H9 (cell line): Measurements from ENCODE around the gene MDFI. TPM values are rescaled to one million over a fixed set of nuclear protein-coding genes. Genes with fewer than 3 reads are reported as not detected.

ENCODE experiments used
- DNase-seq: peaks from one replicate; pipeline ENCODE4 v3.0.0-alpha.2; 2017
- H2AFZ ChIP-seq: one replicate; pipeline ENCODE4 v1.6.1; 2013; ENCODE audit warnings: mild to moderate bottlenecking, low read length, control low read depth, moderate library complexity
- H2AK5ac ChIP-seq: 2 replicates; pipeline ENCODE4 v1.6.1; 2013; ENCODE audit warnings: low read length, control low read depth, mixed read lengths; ENCODE audit not compliant: insufficient read length
- H2BK120ac ChIP-seq: one replicate; pipeline ENCODE4 v1.6.1; 2013; ENCODE audit warnings: low read depth, mild to moderate bottlenecking, low read length, control low read depth, inconsistent platforms; ENCODE audit not compliant: poor library complexity, severe bottlenecking
- H2BK12ac ChIP-seq: 2 replicates; pipeline ENCODE4 v1.6.1; 2013; ENCODE audit warnings: low read length, control low read depth, mixed read lengths, low read depth; ENCODE audit not compliant: insufficient read length
- H2BK15ac ChIP-seq: 2 replicates; pipeline ENCODE4 v1.6.1; 2013; ENCODE audit warnings: low read depth, low read length, control low read depth
- H2BK20ac ChIP-seq: one replicate; pipeline ENCODE4 v1.6.1; 2013; ENCODE audit warnings: low read depth, mild to moderate bottlenecking, low read length, control low read depth, inconsistent platforms; ENCODE audit not compliant: poor library complexity, severe bottlenecking
- H2BK5ac ChIP-seq: 2 replicates; pipeline ENCODE4 v1.6.1; 2013; ENCODE audit warnings: low read length, control low read depth, mixed read lengths; ENCODE audit not compliant: insufficient read length
- H3K14ac ChIP-seq: 2 replicates; pipeline ENCODE4 v1.6.1; 2013; ENCODE audit warnings: low read length, control low read depth; ENCODE audit not compliant: insufficient read depth
- H3K18ac ChIP-seq: 2 replicates; pipeline ENCODE4 v1.6.1; 2013; ENCODE audit warnings: low read depth, mild to moderate bottlenecking, mixed read lengths, low read length, control low read depth; ENCODE audit not compliant: insufficient read length
- H3K23ac ChIP-seq: 2 replicates; pipeline ENCODE4 v1.6.1; 2013; ENCODE audit warnings: low read length, control low read depth, mixed read lengths, low read depth; ENCODE audit not compliant: insufficient read length
- H3K23me2 ChIP-seq: 2 replicates; pipeline ENCODE4 v1.6.1; 2013; ENCODE audit warnings: low read depth, mild to moderate bottlenecking, mixed read lengths, low read length, control low read depth; ENCODE audit not compliant: insufficient read length, poor library complexity, severe bottlenecking
- H3K27ac ChIP-seq: 2 replicates; pipeline ENCODE4 v1.5.1; 2013; ENCODE audit warnings: low read length, control low read depth, mixed read lengths, low read depth; ENCODE audit not compliant: insufficient read length
- H3K27me3 ChIP-seq: 2 replicates; pipeline ENCODE4 v1.6.1; 2013; ENCODE audit warnings: low read length, control low read depth, inconsistent platforms; ENCODE audit not compliant: insufficient read depth
- H3K4ac ChIP-seq: 2 replicates; pipeline ENCODE4 v1.6.1; 2013; ENCODE audit warnings: low read depth, mild to moderate bottlenecking, control low read depth, inconsistent platforms, low read length, moderate library complexity
- H3K4me1 ChIP-seq: 2 replicates; pipeline ENCODE4 v1.6.1; 2013; ENCODE audit warnings: low read length, control low read depth, inconsistent platforms; ENCODE audit not compliant: insufficient read depth
- H3K4me2 ChIP-seq: 2 replicates; pipeline ENCODE4 v1.6.1; 2013; ENCODE audit warnings: low read length, control low read depth, mixed read lengths; ENCODE audit not compliant: insufficient read length, insufficient read depth
- H3K56ac ChIP-seq: 2 replicates; pipeline ENCODE4 v1.6.1; 2013; ENCODE audit warnings: low read depth, mild to moderate bottlenecking, mixed read lengths, low read length, control low read depth; ENCODE audit not compliant: insufficient read length
- H3K79me1 ChIP-seq: 2 replicates; pipeline ENCODE4 v1.6.1; 2013; ENCODE audit warnings: low read depth, mild to moderate bottlenecking, moderate library complexity, low read length, control low read depth, inconsistent platforms; ENCODE audit not compliant: insufficient read depth, poor library complexity, severe bottlenecking
- H3K79me2 ChIP-seq: 2 replicates; pipeline ENCODE4 v1.6.1; 2013; ENCODE audit warnings: low read length, control low read depth, inconsistent platforms; ENCODE audit not compliant: insufficient read depth
- H3K9ac ChIP-seq: 2 replicates; pipeline ENCODE4 v1.6.1; 2013; ENCODE audit warnings: low read length, control low read depth, mixed read lengths; ENCODE audit not compliant: insufficient read length; ENCODE audit errors: extremely low read depth
- H3K9me3 ChIP-seq: one replicate; pipeline ENCODE4 v1.6.1; 2013; ENCODE audit warnings: low read depth, low read length, inconsistent platforms; ENCODE audit not compliant: control insufficient read depth
- H3T11ph ChIP-seq: one replicate; pipeline ENCODE4 v1.6.1; 2013; ENCODE audit warnings: mild to moderate bottlenecking, low read length, control low read depth, inconsistent platforms
- H4K20me1 ChIP-seq: one replicate; pipeline ENCODE4 v1.6.1; 2013; ENCODE audit not compliant: control insufficient read depth, insufficient read length, insufficient read depth
- H4K5ac ChIP-seq: 2 replicates; pipeline ENCODE4 v1.6.1; 2013; ENCODE audit warnings: low read depth, mild to moderate bottlenecking, mixed read lengths, low read length, control low read depth; ENCODE audit not compliant: insufficient read length
- H4K8ac ChIP-seq: replicated peaks from 2 replicates; pipeline ENCODE4 v1.6.1; 2013; ENCODE audit warnings: low read length, control low read depth, mixed read lengths, low read depth; ENCODE audit not compliant: insufficient read length
- H4K91ac ChIP-seq: 2 replicates; pipeline ENCODE4 v1.6.1; 2013; ENCODE audit warnings: low read depth, mild to moderate bottlenecking, moderate library complexity, mixed read lengths, low read length, control low read depth; ENCODE audit not compliant: insufficient read length
- H3K27ac Mint-ChIP-seq, 3 experiments: 2 replicates in 2 of 3; 3 replicates in 1 of 3; pipeline ENCODE4 v1.8.0; 2020 to 2021; ENCODE audit warnings: mixed read lengths in 3 of 3, mild to moderate bottlenecking in 1 of 3, moderate library complexity in 1 of 3
- H3K27me3 Mint-ChIP-seq: 2 replicates; pipeline ENCODE4 v1.8.0; 2021; ENCODE audit warnings: low read depth, mild to moderate bottlenecking, moderate library complexity, mixed read lengths
- H3K36me3 Mint-ChIP-seq, 3 experiments: 2 replicates in 2 of 3; 3 replicates in 1 of 3; pipeline ENCODE4 v1.8.0; 2020 to 2021; ENCODE audit warnings: low read depth in 3 of 3, mixed read lengths in 3 of 3; ENCODE audit not compliant: insufficient read depth in 1 of 3
- H3K4me1 Mint-ChIP-seq, 2 experiments: 2 replicates each; pipeline ENCODE4 v1.8.0; 2020; ENCODE audit warnings: mixed read lengths in 2 of 2
- H3K4me3 Mint-ChIP-seq, 2 experiments: 2 replicates in 1 of 2; 3 replicates in 1 of 2; pipeline ENCODE4 v1.8.0; 2020 to 2021; ENCODE audit warnings: mild to moderate bottlenecking in 2 of 2, mixed read lengths in 2 of 2, moderate library complexity in 1 of 2
- H3K9me3 Mint-ChIP-seq, 2 experiments: 2 replicates in 1 of 2; 3 replicates in 1 of 2; pipeline ENCODE4 v1.8.0; 2020; ENCODE audit warnings: mild to moderate bottlenecking in 2 of 2, mixed read lengths in 2 of 2, moderate library complexity in 1 of 2
- WGBS: extraction: QIAGEN DNeasy Blood & Tissue Kit; methylation state at CpG from one replicate; pipeline ENCODE4 v1.1.7; 2013; ENCODE audit warnings: missing lambda C conversion rate, low lambda C conversion rate, mixed read lengths; ENCODE audit not compliant: insufficient read length; ENCODE audit errors: extremely low coverage; 5-methylcytosine and 5-hydroxymethylcytosine counted together
- total RNA-seq: library from RNA; stranded (reverse); gene quantifications from 2 replicates; pipeline ENCODE4 v1.2.1, GENCODE V29; 2021
- TF ChIP-seq, protein P1 (sequence below): fragments of 200-600 bp; sonication (generic); conservative IDR thresholded peaks from 3 replicates; pipeline ENCODE4 v1.8.0; 2021; ENCODE audit warnings: antibody characterized with exemption, mild to moderate bottlenecking

Gene MDFI
- total RNA-seq, 1 experiment from 2014 or later: 45.0 TPM

DNA sequence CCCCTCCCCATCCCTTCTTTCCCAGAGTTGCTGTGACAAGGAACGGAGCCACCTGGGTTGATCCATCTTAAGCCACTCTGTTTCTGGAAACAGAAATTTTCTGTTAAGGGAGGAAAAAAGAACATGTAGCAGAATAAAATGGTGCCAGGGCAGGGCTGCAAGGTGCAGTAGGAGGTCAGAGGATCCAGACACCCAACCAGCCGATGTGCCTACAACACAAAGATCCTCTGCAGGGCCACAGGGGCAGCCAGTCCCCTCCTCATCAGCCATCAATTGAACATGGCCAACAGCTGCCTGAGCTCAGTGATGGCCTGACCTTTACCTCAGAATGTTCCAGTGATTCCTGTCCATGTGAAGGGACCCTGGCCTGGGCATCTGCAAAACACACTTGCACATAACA is 11.9 kb downstream of the MDFI start:
- TF ChIP-seq, protein P1, sequence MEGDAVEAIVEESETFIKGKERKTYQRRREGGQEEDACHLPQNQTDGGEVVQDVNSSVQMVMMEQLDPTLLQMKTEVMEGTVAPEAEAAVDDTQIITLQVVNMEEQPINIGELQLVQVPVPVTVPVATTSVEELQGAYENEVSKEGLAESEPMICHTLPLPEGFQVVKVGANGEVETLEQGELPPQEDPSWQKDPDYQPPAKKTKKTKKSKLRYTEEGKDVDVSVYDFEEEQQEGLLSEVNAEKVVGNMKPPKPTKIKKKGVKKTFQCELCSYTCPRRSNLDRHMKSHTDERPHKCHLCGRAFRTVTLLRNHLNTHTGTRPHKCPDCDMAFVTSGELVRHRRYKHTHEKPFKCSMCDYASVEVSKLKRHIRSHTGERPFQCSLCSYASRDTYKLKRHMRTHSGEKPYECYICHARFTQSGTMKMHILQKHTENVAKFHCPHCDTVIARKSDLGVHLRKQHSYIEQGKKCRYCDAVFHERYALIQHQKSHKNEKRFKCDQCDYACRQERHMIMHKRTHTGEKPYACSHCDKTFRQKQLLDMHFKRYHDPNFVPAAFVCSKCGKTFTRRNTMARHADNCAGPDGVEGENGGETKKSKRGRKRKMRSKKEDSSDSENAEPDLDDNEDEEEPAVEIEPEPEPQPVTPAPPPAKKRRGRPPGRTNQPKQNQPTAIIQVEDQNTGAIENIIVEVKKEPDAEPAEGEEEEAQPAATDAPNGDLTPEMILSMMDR: no peak
- H3K36me3 Mint-ChIP-seq: peaks cover 27 to 59% (median 33%) of the 10 kb centered on the region in 3 experiments; a peak in 6 of 7 replicates
- WGBS: no CpG with 5 or more reads among the region's 2 CpGs

More for the DNA sequence above, 11.9 kb downstream of the MDFI start:
- peaks cover 7 to 12% of the 10 kb centered on the region in 2 experiments for H3K4me1 Mint-ChIP-seq
- no peak overlapping the region for H3K23ac ChIP-seq
- no peak overlapping the region for H3K27ac ChIP-seq
- H2BK5ac ChIP-seq: no peak overlapping the region
- no peak overlapping the region for H2AK5ac ChIP-seq
- H2BK20ac ChIP-seq: no peak overlapping the region
- H3K9ac ChIP-seq: no peak overlapping the region
- H3K4me3 Mint-ChIP-seq: no peak overlapping the region
- no peak for DNase-seq
- no peaks in the 10 kb centered on the region for H3K27me3 ChIP-seq
- no peaks in the 10 kb centered on the region for H3K9me3 Mint-ChIP-seq
- H3K18ac ChIP-seq: no peak overlapping the region
- no peak overlapping the region for H3K14ac ChIP-seq
- H3K23me2 ChIP-seq: no peaks in the 10 kb centered on the region
- no peak overlapping the region for H4K91ac ChIP-seq
- no peak overlapping the region for H2BK15ac ChIP-seq
- no peaks in the 10 kb centered on the region for H3K9me3 ChIP-seq
- no peak overlapping the region for H3K4ac ChIP-seq
- no peak overlapping the region for H3K56ac ChIP-seq
- no peak overlapping the region for H4K5ac ChIP-seq
- H3K4me1 ChIP-seq: no peaks in the 10 kb centered on the region; the same call in 1 of the 2 replicates
- no peaks in the 10 kb centered on the region; the same call in 1 of the 2 replicates for H3K27me3 Mint-ChIP-seq
- H3K4me2 ChIP-seq: no peak overlapping the region
- H2BK120ac ChIP-seq: no peak overlapping the region
- no peaks in the 10 kb centered on the region for H3K79me2 ChIP-seq
- no peak overlapping the region for H3K27ac Mint-ChIP-seq
- H4K20me1 ChIP-seq: no peaks in the 10 kb centered on the region
- H2AFZ ChIP-seq: no peak overlapping the region
- H2BK12ac ChIP-seq: no peak overlapping the region
- H4K8ac ChIP-seq: no peak overlapping the region
- no peak overlapping the region for H3T11ph ChIP-seq
- no peaks in the 10 kb centered on the region for H3K79me1 ChIP-seq
